Skin epidermis (tissue), 12 donors: ENCODE measurements around the gene EMID1.

Source experiments
- H3K27ac ChIP-seq, 21 experiments: fragments of 200-600 bp; sonication (generic) in 11 of 21; one replicate each; pipeline ENCODE4 v1.5.0; 2020; ENCODE audit warnings: mild to moderate bottlenecking in 3 of 21, inconsistent platforms in 2 of 21, moderate library complexity in 2 of 21
- H3K4me3 ChIP-seq, 7 experiments: fragments of 200-600 bp; sonication (generic) in 2 of 7; one replicate each; pipeline ENCODE4 v1.5.0; 2020; ENCODE audit warnings: inconsistent platforms in 2 of 7, mild to moderate bottlenecking in 2 of 7, moderate library complexity in 1 of 7

The EMID1 gene

DNA sequence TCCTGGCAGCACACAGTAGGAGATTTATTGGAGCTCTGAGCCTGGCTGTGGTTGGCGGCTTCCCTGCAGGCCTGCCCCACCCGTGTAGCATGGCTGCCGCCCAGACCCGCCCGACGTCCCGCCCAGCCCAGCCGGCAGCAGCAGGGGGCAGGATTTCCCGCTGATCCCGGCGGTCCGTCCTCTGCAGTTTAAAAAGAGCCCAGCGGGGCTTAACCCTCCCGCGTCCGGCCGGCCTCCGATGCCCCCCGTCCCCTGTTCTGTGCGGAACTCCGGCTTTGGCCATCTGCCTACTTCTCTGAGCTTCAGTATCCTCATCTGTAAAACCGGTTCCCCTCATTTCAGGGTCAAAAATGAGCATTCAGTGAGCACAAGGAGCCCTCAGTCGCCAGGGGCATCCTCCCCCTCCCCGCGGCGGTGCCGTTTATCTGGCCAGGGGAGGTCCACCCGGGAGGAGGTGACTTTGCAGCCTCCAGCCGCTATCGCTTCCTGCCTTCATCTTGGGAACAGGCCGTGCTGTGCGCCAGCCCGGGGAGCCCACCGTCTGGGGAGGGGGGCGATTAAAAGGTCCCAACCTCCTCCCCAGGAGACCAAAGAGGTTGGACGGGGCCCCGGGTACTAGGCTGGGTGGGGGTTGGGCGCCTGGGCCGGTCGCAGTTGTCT, 100.6 kb downstream of the EMID1 start, which contains the start of gene GAS2L1:
Gene GAS2L1 (plus strand): TSS at position 476 of the 660 bp plus-strand sequence. CDS start 1,456 bp downstream, outside the sequence.
- peak within 1 kb of the TSS; percentile 80 to 97 (median 93) for H3K27ac ChIP-seq

DNA sequence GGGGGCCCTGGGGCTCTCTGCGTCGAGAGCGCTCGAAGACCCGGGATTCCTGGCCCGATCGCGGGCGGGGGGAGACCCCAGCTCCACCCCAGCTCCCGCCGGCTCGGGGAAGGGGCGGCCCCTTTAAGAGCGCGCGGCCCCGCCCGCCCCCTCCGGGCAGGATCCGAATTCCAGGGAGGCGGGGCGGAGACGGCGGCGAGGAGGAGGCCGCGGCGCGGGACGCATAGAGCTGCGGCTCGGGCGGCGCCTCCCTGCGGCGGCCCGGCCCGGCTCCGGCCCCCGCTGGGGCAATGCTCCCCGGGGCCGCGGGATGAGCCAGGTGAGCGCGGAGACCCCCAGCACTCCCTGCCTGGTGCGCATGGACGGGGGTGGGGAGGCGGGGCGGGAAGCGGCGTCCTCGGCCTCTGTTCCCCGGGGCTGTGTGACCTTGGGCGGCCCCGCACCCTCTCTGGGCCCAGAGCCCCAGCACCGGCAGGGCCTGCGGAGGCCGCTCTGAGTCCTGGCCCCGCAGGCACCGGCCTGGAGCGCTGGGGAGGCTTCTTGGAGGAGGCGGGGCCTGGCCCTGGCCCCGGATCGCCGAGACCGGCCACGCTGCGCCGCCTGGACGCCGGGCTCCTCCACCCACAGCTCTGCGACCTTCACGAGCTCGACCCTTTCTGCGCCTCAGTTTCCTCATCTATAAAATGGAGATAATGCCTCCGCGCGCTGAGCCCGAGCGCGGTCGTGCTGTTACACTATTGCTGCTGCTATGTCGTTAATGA, 101.3 kb downstream of the EMID1 start:
- peak overlapping the region; percentile 80 to 97 (median 93) for H3K27ac ChIP-seq

More for the DNA sequence above, 100.6 kb downstream of the EMID1 start, which contains the start of gene GAS2L1:
- H3K4me3 ChIP-seq = peak within 1 kb of the TSS; percentile 54 to 96 (median 72)

DNA sequence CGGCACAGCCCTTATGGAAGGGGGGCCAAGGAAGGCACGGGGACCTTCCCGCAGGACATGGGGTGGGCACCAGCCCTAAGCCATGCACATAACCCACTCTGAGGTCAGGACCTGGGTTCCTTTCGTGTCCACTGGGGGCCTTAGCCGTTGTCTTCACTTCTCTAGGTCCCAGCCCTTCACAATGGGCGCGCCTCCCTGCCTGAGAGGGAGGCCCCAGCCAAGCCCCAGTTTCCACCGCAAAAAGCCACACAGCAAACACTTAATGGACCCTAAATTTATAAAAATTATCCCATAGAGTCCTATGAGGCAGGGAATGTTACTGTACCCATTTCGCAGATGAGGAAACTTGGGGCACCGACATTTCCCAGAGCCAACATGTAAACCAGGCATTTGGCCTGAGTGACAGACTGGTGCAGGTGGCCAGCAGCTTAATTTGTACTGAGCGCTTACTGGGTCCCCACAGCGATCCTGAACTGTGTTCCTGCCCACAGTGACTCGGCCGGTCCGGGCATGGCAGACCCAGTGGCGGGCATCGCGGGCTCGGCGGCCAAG, 102.0 kb downstream of the EMID1 start:
- Histone ChIP-seq H3K27ac (peak overlapping the region in 20 of 21 experiments; percentile 80 to 97 (median 93)), H3K4me3 (peak overlapping the region; percentile 54 to 96 (median 72))

More for the DNA sequence above, 101.3 kb downstream of the EMID1 start:
- peak overlapping the region; percentile 54 to 96 (median 72) for H3K4me3 ChIP-seq

DNA sequence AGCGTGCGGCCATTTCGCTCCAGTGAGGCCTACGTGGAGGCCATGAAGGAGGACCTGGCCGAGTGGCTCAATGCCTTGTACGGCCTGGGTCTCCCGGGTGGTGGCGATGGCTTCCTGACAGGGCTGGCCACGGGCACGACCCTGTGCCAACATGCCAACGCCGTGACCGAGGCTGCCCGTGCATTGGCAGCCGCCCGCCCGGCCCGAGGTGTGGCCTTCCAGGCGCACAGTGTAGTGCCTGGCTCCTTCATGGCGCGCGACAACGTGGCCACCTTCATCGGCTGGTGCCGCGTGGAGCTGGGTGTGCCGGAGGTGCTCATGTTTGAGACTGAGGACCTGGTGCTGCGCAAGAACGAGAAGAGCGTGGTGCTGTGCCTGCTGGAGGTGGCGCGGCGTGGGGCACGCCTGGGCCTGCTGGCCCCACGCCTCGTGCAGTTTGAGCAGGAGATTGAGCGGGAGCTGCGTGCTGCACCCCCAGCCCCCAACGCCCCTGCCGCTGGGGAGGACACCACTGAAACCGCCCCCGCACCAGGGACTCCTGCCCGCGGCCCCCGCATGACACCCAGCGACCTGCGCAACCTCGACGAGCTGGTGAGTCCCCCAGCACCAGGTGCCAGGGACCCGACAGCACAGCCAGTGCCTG, 102.6 kb downstream of the EMID1 start:
- H3K27ac ChIP-seq = peak overlapping the region in 19 of 21 experiments; percentile 12 to 97 (median 93)
- peak overlapping the region; percentile 54 to 96 (median 72) for H3K4me3 ChIP-seq

DNA sequence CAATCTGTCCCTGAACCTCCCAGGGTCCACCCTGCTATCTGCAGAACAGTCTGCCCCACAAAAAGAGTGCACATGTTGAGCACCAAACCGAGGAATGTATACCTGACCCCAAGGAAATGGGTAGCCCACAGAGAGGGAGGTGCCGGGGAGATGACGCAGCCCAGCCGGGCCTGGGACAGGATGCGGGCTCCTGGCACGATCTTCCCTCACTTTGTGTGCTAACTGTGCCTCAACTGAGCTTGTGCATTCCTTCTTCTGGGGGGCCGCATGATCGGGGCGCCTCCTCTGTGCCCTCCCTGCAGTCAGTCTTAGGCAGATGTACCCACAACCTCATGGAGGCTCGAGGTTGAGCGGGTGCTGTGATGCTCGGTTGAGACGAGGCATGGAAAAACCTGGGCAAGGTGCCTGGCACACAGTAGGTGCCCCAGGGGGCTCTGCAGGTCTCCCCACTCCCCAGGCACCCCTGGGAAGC, 103.1 kb downstream of the EMID1 start:
- peak overlapping the region in 19 of 21 experiments; percentile 12 to 97 (median 92) for H3K27ac ChIP-seq
- H3K4me3 ChIP-seq = peak overlapping the region in 3 of 7 experiments; percentile 72 to 96 (median 85)
